ENCODE results near the gene VASH2. TPM values are rescaled to one million over a fixed set of nuclear protein-coding genes. Genes with fewer than 3 reads are reported as not detected.

VASH2 gene
- total RNA-seq, 2 donors from 2014 or later = 1.6 TPM; not detected in 1

- Histone ChIP-seq H3K4me3 (no peak overlapping the region), H3K4me1 (no peaks in the 10 kb centered on the region), H3K36me3 (replicated peaks in 1 of 2; ENCODE audit: insufficient read depth in 1 of 2, low read depth in 2 of 2) (no peaks in the 10 kb centered on the region), H3K27ac (no peak overlapping the region), H3K9me3 (no peaks in the 10 kb centered on the region), H3K27me3 (no peaks in the 10 kb centered on the region)
- ATAC-seq = no peak
- no peak for TF ChIP-seq CTCF (IDR thresholded peaks at IDR 0.05)
- no peak for TF ChIP-seq POLR2A (IDR thresholded peaks at IDR 0.05)
- 69 to 89% methylated on average over 1 of the region's 1 CpG for WGBS, 2 donors
- intact Hi-C loops (cut with DNase I) = no loop called here
- no peak for DNase-seq
These were observed 84.4 kb downstream of the VASH2 start for GRCh38 chr1:213034713-213035112.

- DNase-seq (no peak), ATAC-seq (no peak)
- no peaks in the 10 kb centered on the region for H3K4me1 ChIP-seq
- H3K27me3 ChIP-seq = no peaks in the 10 kb centered on the region
- no peaks in the 10 kb centered on the region for H3K36me3 ChIP-seq (replicated peaks in 1 of 2; ENCODE audit: insufficient read depth in 1 of 2, low read depth in 2 of 2)
- no peaks in the 10 kb centered on the region for H3K9me3 ChIP-seq
- WGBS, 2 donors = 78 to 80% methylated on average over 2 of the region's 2 CpGs
- H3K4me3 ChIP-seq = no peak overlapping the region
- intact Hi-C loops (cut with DNase I) = no loop called here
- TF ChIP-seq CTCF (IDR thresholded peaks at IDR 0.05) = no peak
- TF ChIP-seq POLR2A (IDR thresholded peaks at IDR 0.05) = no peak
- no peak overlapping the region for H3K27ac ChIP-seq
These were observed 85.2 kb downstream of the VASH2 start for GRCh38 chr1:213035573-213035972.

Other genes with a start within 250 kb of the VASH2 start
- 10 to 100 TPM; 13.8 to 35.8 TPM for gene NSL1, start 158.8 kb upstream of the VASH2 start, total RNA-seq
- gene TATDN3, start 158.6 kb upstream of the VASH2 start, total RNA-seq = 10 to 100 TPM in 1 of 2 donors, 1 to 10 TPM in 1; 6.3 to 10.6 TPM
- gene SPATA45, start 102.9 kb upstream of the VASH2 start, total RNA-seq = not detected
- gene FLVCR1, start 92.3 kb upstream of the VASH2 start, total RNA-seq = 1 to 10 TPM; 4.2 to 4.6 TPM
- gene ANGEL2, start 65.3 kb downstream of the VASH2 start, total RNA-seq = 10 to 100 TPM; 14.5 to 36.8 TPM
- gene RPS6KC1, start 100.7 kb downstream of the VASH2 start, total RNA-seq = 10 to 100 TPM; 13.7 to 48.5 TPM